Esophagus squamous epithelium (tissue), 5 donors: ENCODE data around the gene MLH3. TPM values are rescaled to one million over a fixed set of nuclear protein-coding genes. Genes with fewer than 3 reads are reported as not detected.

ENCODE experiments used
- DNase-seq: peaks from one replicate; lab custom pipeline; 2025; lab: John Stamatoyannopoulos, UW
- H3K27ac ChIP-seq, 4 donors: fragments of 200-600 bp; sonication (generic); one replicate each; pipeline ENCODE4 v1.5.1; 2016 to 2019; ENCODE audit warnings: mild to moderate bottlenecking in 1 of 4
- H3K27me3 ChIP-seq, 4 donors: fragments of 200-600 bp; sonication (generic); 1 replicate in 3 of 4; 2 replicates in 1 of 4; pipeline versions ENCODE4 v1.5.1 to v1.6.0; 2017 to 2021; ENCODE audit warnings: antibody characterized with exemption in 1 of 4
- H3K36me3 ChIP-seq, 3 donors: fragments of 200-600 bp; sonication (generic); one replicate each; pipeline ENCODE4 v1.5.1; 2016 to 2019
- H3K4me1 ChIP-seq, 3 donors: fragments of 200-600 bp; sonication (generic); one replicate each; pipeline ENCODE4 v1.5.1; 2017 to 2019
- H3K4me3 ChIP-seq, 4 donors: fragments of 200-600 bp; sonication (generic); 1 replicate in 3 of 4; 2 replicates in 1 of 4; pipeline ENCODE4 v1.5.1; 2016 to 2019; ENCODE audit warnings: mild to moderate bottlenecking in 2 of 4, moderate library complexity in 1 of 4
- H3K9me3 ChIP-seq, 3 donors: fragments of 200-600 bp; sonication (generic); one replicate each; pipeline ENCODE4 v1.5.1; 2016 to 2019
- CTCF ChIP-seq, 6 experiments: fragments of 450-650 bp in 4 of 6; fragments of 200-600 bp in 2 of 6; sonication (generic) in 2 of 6; IDR thresholded peaks; one replicate each; pipeline ENCODE4 v1.5.1; 2016 to 2019; ENCODE audit warnings: antibody characterized with exemption in 6 of 6, mild to moderate bottlenecking in 4 of 6, moderate library complexity in 4 of 6
- POLR2A ChIP-seq, 4 donors: fragments of 450-650 bp; IDR thresholded peaks; one replicate each; pipeline ENCODE4 v1.6.1; 2017; ENCODE audit warnings: antibody characterized with exemption in 4 of 4, mild to moderate bottlenecking in 4 of 4, moderate library complexity in 3 of 4
- WGBS, 2 donors: methylation state at CpG; one replicate each; pipeline ENCODE4 v1.1.5; 2018; 5-methylcytosine and 5-hydroxymethylcytosine counted together
- intact Hi-C: fragments of 100-400 bp; cut with DNase I; formaldehyde crosslinking; loops from one replicate; pipeline ENCODE4 v1.15.0; 2022
- total RNA-seq, 4 donors: library from RNA; depleted of rRNA; stranded (reverse); fragments of >200 nt; gene quantifications; one replicate each; pipeline ENCODE4 v1.1.0, GENCODE V29; 2016
- donor health status: DM: yes; HTN: yes; CAD: no.

Gene MLH3
- total RNA-seq, 4 donors from 2014 or later = 8.4 to 39.7 (median 11.0) TPM

DNA sequence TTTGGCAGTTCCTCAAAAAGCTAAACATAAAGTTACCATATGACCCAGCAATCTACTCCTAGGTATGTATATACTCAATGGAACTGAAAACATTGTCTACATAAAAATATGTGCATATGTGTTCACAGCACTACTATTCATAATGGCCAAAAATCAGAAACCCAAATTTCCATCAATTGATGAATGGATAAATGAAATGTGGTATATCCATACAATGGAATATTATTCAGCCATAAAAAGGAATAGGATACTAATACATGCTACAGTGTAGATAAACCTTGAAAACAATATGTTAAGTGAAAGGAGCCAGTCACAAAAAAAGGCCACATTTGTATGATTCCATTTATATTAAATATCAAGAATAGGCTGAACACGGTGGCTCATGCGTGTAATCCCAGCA lies 9.2 kb upstream of the MLH3 start:
- Histone ChIP-seq H3K4me1 (peaks cover 9 to 20% (median 12%) of the 10 kb centered on the region in 3 donors), H3K27me3 (no peaks in the 10 kb centered on the region), H3K4me3 (no peak overlapping the region), H3K9me3 (no peaks in the 10 kb centered on the region), H3K27ac (no peak overlapping the region), H3K36me3 (peaks cover 0 to 18% (median 0%) of the 10 kb centered on the region in 3 donors)
- intact Hi-C loops = no loop called here
- no peak for DNase-seq
- TF ChIP-seq POLR2A (IDR thresholded peaks at IDR 0.05) (no peak), CTCF (IDR thresholded peaks at IDR 0.05) (no peak)
- 70 to 98% methylated on average over 2 of the region's 2 CpGs for WGBS, 2 donors

GRCh38 chr14:75059642-75060041 lies 8.4 kb upstream of the MLH3 start:
- WGBS, 2 donors = 61 to 66% methylated on average over 2 of the region's 2 CpGs
- TF ChIP-seq POLR2A (IDR thresholded peaks at IDR 0.05) (no peak), CTCF (IDR thresholded peaks at IDR 0.05) (no peak)
- DNase-seq = no peak
- H3K4me3 ChIP-seq = no peak overlapping the region
- H3K4me1 ChIP-seq = peaks cover 9 to 18% (median 12%) of the 10 kb centered on the region in 3 donors
- H3K27ac ChIP-seq = no peak overlapping the region
- intact Hi-C loops = no loop called here
- H3K27me3 ChIP-seq = no peaks in the 10 kb centered on the region
- peaks cover 0 to 18% (median 0%) of the 10 kb centered on the region in 3 donors for H3K36me3 ChIP-seq
- H3K9me3 ChIP-seq = no peaks in the 10 kb centered on the region

DNA sequence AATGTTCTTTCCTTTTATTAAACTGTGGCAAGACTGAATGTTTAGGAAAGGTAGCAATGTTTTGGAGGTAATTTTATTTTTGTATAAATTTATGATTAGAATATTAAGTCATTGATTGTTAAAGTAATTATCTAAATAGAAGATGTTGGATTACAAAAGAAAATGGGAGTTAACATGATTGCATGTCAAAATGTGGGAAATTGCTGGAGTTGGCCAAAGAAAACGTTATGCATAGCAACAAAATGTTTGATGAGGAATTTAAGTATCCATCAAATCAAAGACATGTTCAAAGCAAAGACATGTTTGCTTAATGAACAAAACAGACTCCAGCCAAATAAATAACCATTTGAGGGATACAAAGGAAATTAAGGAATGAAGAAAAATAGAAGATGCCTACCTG lies 3.2 kb upstream of the MLH3 start:
- 11 to 54% methylated on average over 1 of the region's 1 CpG for WGBS, 2 donors
- Histone ChIP-seq H3K27me3 (no peaks in the 10 kb centered on the region), H3K4me1 (peaks cover 0 to 37% (median 16%) of the 10 kb centered on the region in 3 donors), H3K9me3 (no peaks in the 10 kb centered on the region), H3K27ac (no peak overlapping the region), H3K4me3 (no peak overlapping the region), H3K36me3 (no peaks in the 10 kb centered on the region)
- intact Hi-C loops = no loop called here
- TF ChIP-seq POLR2A (IDR thresholded peaks at IDR 0.05) (no peak), CTCF (IDR thresholded peaks at IDR 0.05) (no peak)
- DNase-seq = no peak

- H3K4me1 ChIP-seq = peaks cover 0 to 45% (median 21%) of the 10 kb centered on the region in 3 donors
- no peaks in the 10 kb centered on the region for H3K9me3 ChIP-seq
- no peak overlapping the region for H3K4me3 ChIP-seq
- TF ChIP-seq CTCF (IDR thresholded peaks at IDR 0.05) (no peak), POLR2A (IDR thresholded peaks at IDR 0.05) (no peak)
- H3K27ac ChIP-seq = peak overlapping the region in 3 of 4 donors; percentile 7 to 39 (median 9)
- H3K27me3 ChIP-seq = no peaks in the 10 kb centered on the region
- DNase-seq = no peak
- H3K36me3 ChIP-seq = no peaks in the 10 kb centered on the region
- intact Hi-C loops = no loop called here
- 71 to 74% methylated on average over 4 of the region's 5 CpGs for WGBS, 2 donors
These were observed 2.4 kb upstream of the MLH3 start for GRCh38 chr14:75053396-75054291.

- peak overlapping the region; percentile 51 to 75 (median 72) for H3K4me3 ChIP-seq
- 14 to 29% methylated on average over 5 of the region's 5 CpGs for WGBS, 2 donors
- no peaks in the 10 kb centered on the region for H3K9me3 ChIP-seq
- peak overlapping the region; percentile 81 to 94 (median 92) for H3K27ac ChIP-seq
- H3K36me3 ChIP-seq = no peaks in the 10 kb centered on the region
- no peaks in the 10 kb centered on the region for H3K27me3 ChIP-seq
- intact Hi-C loops = no loop called here
- no peak for TF ChIP-seq CTCF (IDR thresholded peaks at IDR 0.05)
- TF ChIP-seq POLR2A (IDR thresholded peaks at IDR 0.05) = no peak
- H3K4me1 ChIP-seq = peaks cover 0 to 59% (median 24%) of the 10 kb centered on the region in 3 donors
- DNase-seq = no peak
These were observed 261 bp upstream of the MLH3 start for GRCh38 chr14:75051556-75051899.
